Mesenchymal stem cell (in vitro differentiated cells and primary cell): Measurements from ENCODE around the gene NAA16.

Experiments
- DNase-seq: peaks from one replicate; pipeline ENCODE4 v3.0.0-alpha.2; 2013
- H2AFZ ChIP-seq: one replicate; pipeline ENCODE4 v1.6.1; 2013; ENCODE audit warnings: low read depth, mild to moderate bottlenecking, control low read depth, inconsistent platforms, low read length, moderate library complexity
- H2AK5ac ChIP-seq: 2 replicates; pipeline ENCODE4 v1.6.1; 2013; ENCODE audit warnings: low read length, moderate library complexity, mild to moderate bottlenecking, inconsistent platforms; ENCODE audit not compliant: severe bottlenecking
- H2BK120ac ChIP-seq: one replicate; pipeline ENCODE4 v1.6.1; 2013; ENCODE audit warnings: low read depth, mild to moderate bottlenecking, inconsistent platforms, low read length, moderate library complexity
- H2BK12ac ChIP-seq, 2 experiments: one replicate each; pipeline ENCODE4 v1.6.1; 2013; ENCODE audit warnings: inconsistent platforms in 2 of 2, low read length in 2 of 2, mild to moderate bottlenecking in 2 of 2, moderate library complexity in 2 of 2, control low read depth in 1 of 2
- H2BK15ac ChIP-seq: one replicate; pipeline ENCODE4 v1.6.1; 2013; ENCODE audit warnings: mild to moderate bottlenecking, low read depth, inconsistent platforms; ENCODE audit not compliant: poor library complexity, severe bottlenecking
- H2BK5ac ChIP-seq: 2 replicates; pipeline ENCODE4 v1.6.1; 2013; ENCODE audit warnings: low read depth, mild to moderate bottlenecking, low read length, control low read depth, inconsistent platforms; ENCODE audit not compliant: poor library complexity, severe bottlenecking
- H3K14ac ChIP-seq, 2 experiments: one replicate each; pipeline ENCODE4 v1.6.1; 2013; ENCODE audit warnings: inconsistent platforms in 2 of 2, low read length in 2 of 2, control low read depth in 1 of 2, mild to moderate bottlenecking in 1 of 2, moderate library complexity in 1 of 2
- H3K18ac ChIP-seq, 2 experiments: one replicate each; pipeline ENCODE4 v1.6.1; 2013; ENCODE audit warnings: inconsistent platforms in 2 of 2, low read length in 2 of 2, control low read depth in 1 of 2, low read depth in 1 of 2, mild to moderate bottlenecking in 1 of 2
- H3K23ac ChIP-seq, 2 experiments: one replicate each; pipeline ENCODE4 v1.6.1; 2013; ENCODE audit warnings: inconsistent platforms in 2 of 2, low read length in 2 of 2, mild to moderate bottlenecking in 2 of 2, moderate library complexity in 2 of 2, control low read depth in 1 of 2
- H3K27ac ChIP-seq: 2 replicates; pipeline ENCODE4 v1.5.1; 2013; ENCODE audit warnings: mild to moderate bottlenecking, moderate library complexity, low read length, control low read depth, inconsistent platforms; ENCODE audit not compliant: poor library complexity, severe bottlenecking
- H3K27me3 ChIP-seq, 2 experiments: 2 replicates each; pipeline versions ENCODE4 v1.6.1 to v1.7.0; 2013; ENCODE audit warnings: low read length in 2 of 2, mild to moderate bottlenecking in 2 of 2, moderate library complexity in 2 of 2, control low read depth in 1 of 2, inconsistent platforms in 1 of 2; ENCODE audit not compliant: control insufficient read depth in 1 of 2, insufficient read depth in 1 of 2
- H3K36me3 ChIP-seq, 2 experiments: 2 replicates each; pipeline versions ENCODE4 v1.6.1 to v1.7.0; 2013; ENCODE audit warnings: low read length in 2 of 2, control low read depth in 1 of 2, inconsistent platforms in 1 of 2, low read depth in 1 of 2, mild to moderate bottlenecking in 1 of 2; ENCODE audit not compliant: insufficient read depth in 2 of 2, control insufficient read depth in 1 of 2
- H3K4ac ChIP-seq, 2 experiments: one replicate each; pipeline ENCODE4 v1.6.1; 2013; ENCODE audit warnings: inconsistent platforms in 2 of 2, low read length in 2 of 2, mild to moderate bottlenecking in 2 of 2, moderate library complexity in 2 of 2, control low read depth in 1 of 2, low read depth in 1 of 2
- H3K4me1 ChIP-seq: 2 replicates; pipeline ENCODE4 v1.6.1; 2013; ENCODE audit warnings: low read depth, low read length, control low read depth; ENCODE audit not compliant: control insufficient read depth, insufficient read depth
- H3K4me2 ChIP-seq: 2 replicates; pipeline ENCODE4 v1.6.1; 2013; ENCODE audit warnings: low read length, mild to moderate bottlenecking, inconsistent platforms; ENCODE audit not compliant: poor library complexity, severe bottlenecking
- H3K4me3 ChIP-seq, 2 experiments: 2 replicates each; pipeline versions ENCODE4 v1.5.1 to v1.7.0; 2013; ENCODE audit warnings: low read length in 2 of 2, mild to moderate bottlenecking in 2 of 2, control low read depth in 1 of 2, low read depth in 1 of 2; ENCODE audit not compliant: insufficient read depth in 1 of 2
- H3K79me1 ChIP-seq: replicated peaks from 2 replicates; pipeline ENCODE4 v1.6.1; 2013; ENCODE audit warnings: mild to moderate bottlenecking, control low read depth, low read length, inconsistent platforms; ENCODE audit not compliant: poor library complexity, severe bottlenecking
- H3K9ac ChIP-seq: 2 replicates; pipeline ENCODE4 v1.7.0; 2013; ENCODE audit warnings: mild to moderate bottlenecking, low read length, moderate library complexity
- H3K9me3 ChIP-seq: 2 replicates; pipeline ENCODE4 v1.7.0; 2013; ENCODE audit warnings: mild to moderate bottlenecking, low read length; ENCODE audit not compliant: control insufficient read depth
- H4K8ac ChIP-seq: one replicate; pipeline ENCODE4 v1.6.1; 2013; ENCODE audit warnings: inconsistent platforms, mild to moderate bottlenecking, low read length, moderate library complexity
- H4K91ac ChIP-seq: one replicate; pipeline ENCODE4 v1.6.1; 2013; ENCODE audit warnings: mild to moderate bottlenecking, low read length, inconsistent platforms
- WGBS: methylation state at CpG from one replicate; pipeline ENCODE4 v1.1.7; 2013; ENCODE audit warnings: mixed read lengths; 5-methylcytosine and 5-hydroxymethylcytosine counted together

Gene NAA16

DNA sequence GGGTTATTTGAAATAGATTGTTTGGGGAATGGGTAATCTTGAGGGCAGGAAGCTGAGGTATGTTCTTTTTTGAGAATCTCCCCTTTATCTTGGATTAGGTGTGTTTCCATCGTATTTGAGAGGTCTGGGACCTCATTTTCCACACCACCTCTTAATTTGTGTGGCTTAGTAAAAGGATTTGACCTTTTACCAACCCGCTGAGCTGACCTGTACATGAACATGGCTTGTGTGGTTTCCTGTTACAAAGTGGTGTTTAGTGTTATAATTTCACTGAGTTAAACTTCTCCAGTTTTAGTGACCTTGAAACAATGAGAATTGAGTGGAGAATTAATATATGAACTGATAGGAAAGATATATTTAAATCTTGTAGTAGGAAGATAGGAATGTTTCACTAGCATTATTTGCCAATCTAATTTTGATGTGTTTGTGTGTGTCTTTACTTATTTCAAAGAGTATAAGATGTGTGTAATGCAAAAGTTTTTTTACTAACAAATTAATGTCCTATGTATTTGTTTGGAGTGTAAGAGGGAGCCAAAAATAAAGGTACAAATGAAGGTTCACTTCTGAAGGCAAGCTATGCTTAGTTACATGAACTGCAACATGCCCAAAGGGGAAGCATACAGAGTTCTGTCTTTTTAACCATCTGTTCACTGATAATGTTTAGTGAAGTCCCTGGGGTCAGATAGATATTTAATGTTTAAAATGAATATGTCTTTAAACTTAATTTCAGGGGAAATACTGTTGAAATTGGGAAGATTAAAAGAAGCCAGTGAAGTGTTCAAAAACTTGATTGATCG lies 17.1 kb downstream of the NAA16 start:
- no peak overlapping the region for H3K18ac ChIP-seq
- no peak overlapping the region for H3K27ac ChIP-seq
- no peak overlapping the region for H2BK120ac ChIP-seq
- H3K4me1 ChIP-seq: no peaks in the 10 kb centered on the region
- no peak overlapping the region for H2AK5ac ChIP-seq
- DNase-seq: peak; percentile 19
- no peaks in the 10 kb centered on the region for H3K9me3 ChIP-seq
- WGBS: 98% methylated on average over 2 of the region's 3 CpGs
- no peak overlapping the region for H3K4me3 ChIP-seq
- H3K36me3 ChIP-seq: peaks cover 9 to 53% of the 10 kb centered on the region in 2 experiments
- no peak overlapping the region for H2AFZ ChIP-seq
- no peak overlapping the region for H3K4me2 ChIP-seq
- no peak overlapping the region for H4K8ac ChIP-seq
- H2BK15ac ChIP-seq: no peak overlapping the region
- no peak overlapping the region for H3K9ac ChIP-seq
- H4K91ac ChIP-seq: no peak overlapping the region
- no peak overlapping the region for H2BK5ac ChIP-seq
- no peak overlapping the region for H3K14ac ChIP-seq
- H3K4ac ChIP-seq: no peak overlapping the region
- no peak overlapping the region for H3K23ac ChIP-seq
- no peaks in the 10 kb centered on the region for H3K27me3 ChIP-seq
- peaks cover 6% of the 10 kb centered on the region for H3K79me1 ChIP-seq
- no peak overlapping the region for H2BK12ac ChIP-seq

DNA sequence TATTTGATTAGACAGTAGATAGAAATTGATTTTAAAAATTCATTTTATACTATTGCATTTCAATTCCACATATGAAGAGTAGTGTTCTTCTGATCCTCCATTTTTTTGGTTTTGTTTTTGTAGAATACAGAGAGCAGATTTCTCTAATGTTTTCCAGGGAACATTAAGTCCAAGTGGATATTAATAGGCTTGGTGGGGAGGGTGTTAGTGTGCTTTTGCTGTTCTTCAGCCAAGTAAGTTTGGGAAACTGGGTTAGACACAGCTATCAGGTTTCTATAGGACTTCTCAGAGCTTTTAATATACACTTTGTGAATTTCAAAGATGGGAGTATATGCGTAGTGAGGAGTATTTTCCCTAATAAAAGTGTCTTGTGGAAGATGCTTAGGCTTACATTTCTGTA lies 21.8 kb downstream of the NAA16 start:
- Histone ChIP-seq H4K8ac (no peak overlapping the region), H3K9me3 (no peaks in the 10 kb centered on the region), H3K4me2 (no peak overlapping the region), H2BK5ac (no peak overlapping the region), H2BK15ac (no peak overlapping the region), H3K27ac (no peak overlapping the region), H3K4me3 (no peak overlapping the region), H4K91ac (no peak overlapping the region), H3K79me1 (peaks cover 7% of the 10 kb centered on the region), H3K18ac (no peak overlapping the region), H3K9ac (no peak overlapping the region), H3K36me3 (peaks cover 0 to 45% of the 10 kb centered on the region in 2 experiments), H2AFZ (no peak overlapping the region), H3K27me3 (no peaks in the 10 kb centered on the region), H3K4ac (no peak overlapping the region), H3K23ac (no peak overlapping the region), H3K4me1 (no peaks in the 10 kb centered on the region), H2BK120ac (no peak overlapping the region), H2BK12ac (no peak overlapping the region), H3K14ac (no peak overlapping the region), H2AK5ac (no peak overlapping the region)
- WGBS: no CpG with 5 or more reads among the region's 1 CpG
- DNase-seq: no peak

DNA sequence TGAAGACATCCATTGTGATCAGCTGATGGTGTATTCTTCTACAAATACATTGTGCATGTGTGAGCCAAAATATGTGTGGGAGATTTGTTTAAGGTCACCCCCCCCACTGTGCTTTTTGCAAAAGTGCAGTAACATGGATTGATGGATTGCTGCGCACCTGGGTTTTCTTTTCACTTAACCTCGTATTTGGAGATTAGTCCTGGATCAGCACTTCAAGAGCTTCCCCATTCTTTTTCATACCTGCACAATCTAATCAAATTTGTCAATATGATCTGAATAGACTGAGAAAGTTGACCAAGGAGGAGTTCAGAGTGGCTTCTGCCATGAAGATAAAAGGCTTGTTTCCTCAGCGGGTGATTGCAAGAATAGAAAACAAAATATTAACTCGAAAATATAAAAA lies 23.7 kb downstream of the NAA16 start:
- no peak overlapping the region for H4K8ac ChIP-seq
- H2BK5ac ChIP-seq: no peak overlapping the region
- H3K36me3 ChIP-seq: peaks cover 5 to 37% of the 10 kb centered on the region in 2 experiments
- no peak overlapping the region for H3K4ac ChIP-seq
- H4K91ac ChIP-seq: no peak overlapping the region
- H3K4me3 ChIP-seq: no peak overlapping the region
- DNase-seq: no peak
- H3K4me1 ChIP-seq: no peaks in the 10 kb centered on the region
- H2AK5ac ChIP-seq: no peak overlapping the region
- no peak overlapping the region for H2BK15ac ChIP-seq
- no peak overlapping the region for H3K27ac ChIP-seq
- 80% methylated on average over 3 of the region's 4 CpGs for WGBS
- H3K18ac ChIP-seq: no peak overlapping the region
- no peak overlapping the region for H2AFZ ChIP-seq
- H3K27me3 ChIP-seq: no peaks in the 10 kb centered on the region
- H3K9ac ChIP-seq: no peak overlapping the region
- no peak overlapping the region for H2BK12ac ChIP-seq
- no peak overlapping the region for H3K23ac ChIP-seq
- no peaks in the 10 kb centered on the region for H3K9me3 ChIP-seq
- H3K79me1 ChIP-seq: peaks cover 7% of the 10 kb centered on the region
- no peak overlapping the region for H2BK120ac ChIP-seq
- H3K14ac ChIP-seq: no peak overlapping the region
- H3K4me2 ChIP-seq: no peak overlapping the region

DNA sequence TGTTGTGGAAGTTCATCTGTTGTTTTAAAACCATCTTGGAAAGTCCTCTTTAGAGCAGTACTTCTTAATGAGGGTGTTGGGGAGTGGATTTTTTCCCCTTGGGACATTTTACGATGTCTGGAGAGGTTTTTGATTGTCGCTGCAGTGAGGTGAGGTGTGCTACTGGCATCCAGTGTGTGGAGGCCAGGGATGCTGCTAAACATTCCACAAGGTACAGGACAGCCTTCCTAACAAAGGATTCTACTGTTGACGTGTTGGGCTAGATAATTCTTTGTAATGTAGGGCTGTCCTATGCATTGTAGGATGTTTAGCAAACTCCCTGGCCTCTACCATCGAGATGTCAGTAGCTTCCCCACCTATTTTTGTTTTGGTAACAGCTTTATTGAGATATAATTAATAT lies 33.3 kb downstream of the NAA16 start:
- H2AK5ac ChIP-seq: no peak overlapping the region
- H2BK120ac ChIP-seq: no peak overlapping the region
- no peak overlapping the region for H2BK15ac ChIP-seq
- H3K27ac ChIP-seq: no peak overlapping the region
- no peak overlapping the region for H3K4ac ChIP-seq
- no peak overlapping the region for H4K91ac ChIP-seq
- H2BK5ac ChIP-seq: no peak overlapping the region
- no peak overlapping the region for H3K18ac ChIP-seq
- no peak overlapping the region for H3K4me3 ChIP-seq
- H3K9ac ChIP-seq: no peak overlapping the region
- no peak overlapping the region for H3K23ac ChIP-seq
- 90% methylated on average over 2 of the region's 4 CpGs for WGBS
- peaks cover 21 to 30% of the 10 kb centered on the region in 2 experiments for H3K36me3 ChIP-seq
- no peak overlapping the region for H3K4me2 ChIP-seq
- no peak overlapping the region for H2AFZ ChIP-seq
- no peaks in the 10 kb centered on the region for H3K27me3 ChIP-seq
- DNase-seq: no peak
- no peak overlapping the region for H2BK12ac ChIP-seq
- no peaks in the 10 kb centered on the region for H3K4me1 ChIP-seq
- peaks cover 20% of the 10 kb centered on the region for H3K79me1 ChIP-seq
- no peak overlapping the region for H3K14ac ChIP-seq
- H3K9me3 ChIP-seq: no peaks in the 10 kb centered on the region
- no peak overlapping the region for H4K8ac ChIP-seq
